Umbilical cord (tissue), 2 donors: Measurements from ENCODE around the gene COX7B2. TPM values are rescaled to one million over a fixed set of nuclear protein-coding genes. Genes with fewer than 3 reads are reported as not detected.

ENCODE experiments used
- DNase-seq: peaks from one replicate; pipeline ENCODE4 v3.0.0-alpha.2; 2015; ENCODE audit warnings: low spot score
- total RNA-seq: library from RNA; depleted of rRNA; stranded (reverse); fragments of >200 nt; gene quantifications from one replicate; pipeline ENCODE4 v1.2.3, GENCODE V29; 2014; ENCODE audit warnings: low replicate concordance; ENCODE audit not compliant: insufficient read depth

The COX7B2 gene
- total RNA-seq, 1 donor from 2014 or later = not detected

GRCh38 chr4:46720055-46720454 is 189.0 kb downstream of the COX7B2 start:
- no peak for DNase-seq

GRCh38 chr4:46717950-46718349 is 191.1 kb downstream of the COX7B2 start:
- no peak for DNase-seq

GRCh38 chr4:46715468-46715867 is 193.6 kb downstream of the COX7B2 start:
- no peak for DNase-seq

GRCh38 chr4:46698891-46699290 is 210.2 kb downstream of the COX7B2 start:
- DNase-seq = no peak

Other genes with a start within 250 kb of the COX7B2 start
- gene GABRA4, start 84.3 kb upstream of the COX7B2 start, total RNA-seq = 5.3 TPM
- not detected for gene GABRB1, start 122.3 kb upstream of the COX7B2 start, total RNA-seq